ENCODE measurements around the gene DCC. TPM values are rescaled to one million over a fixed set of nuclear protein-coding genes. Genes with fewer than 3 reads are reported as not detected.

The DCC gene
- total RNA-seq, 2 experiments from 2014 or later = not detected

GRCh38 chr18:53241161-53241560 lies 901.2 kb downstream of the DCC start:
- CTCF ChIA-PET = no interaction called here
- Mint-ChIP-seq H3K4me1 (no peaks in the 10 kb centered on the region), H3K36me3 (ENCODE audit: low read depth) (no peaks in the 10 kb centered on the region), H3K27me3 (no peaks in the 10 kb centered on the region), H3K9me3 (peaks cover 2% of the 10 kb centered on the region), H3K4me3 (no peak overlapping the region), H3K27ac (no peak overlapping the region)
- DNase-seq = no peak
- POLR2A ChIA-PET = no interaction called here

GRCh38 chr18:53253789-53254188 lies 913.8 kb downstream of the DCC start:
- POLR2A ChIA-PET = no interaction called here
- H3K4me1 Mint-ChIP-seq = no peaks in the 10 kb centered on the region
- CTCF ChIA-PET = no interaction called here
- no peak for DNase-seq
- no peaks in the 10 kb centered on the region for H3K27me3 Mint-ChIP-seq
- H3K36me3 Mint-ChIP-seq (ENCODE audit: low read depth) = no peaks in the 10 kb centered on the region
- H3K4me3 Mint-ChIP-seq = no peak overlapping the region
- H3K9me3 Mint-ChIP-seq = peaks cover 7% of the 10 kb centered on the region
- H3K27ac Mint-ChIP-seq = no peak overlapping the region

- H3K4me1 Mint-ChIP-seq = no peaks in the 10 kb centered on the region
- no peak overlapping the region for H3K4me3 Mint-ChIP-seq
- no peak overlapping the region for H3K27ac Mint-ChIP-seq
- no peaks in the 10 kb centered on the region for H3K27me3 Mint-ChIP-seq
- POLR2A ChIA-PET = no interaction called here
- peaks cover 6% of the 10 kb centered on the region for H3K9me3 Mint-ChIP-seq
- DNase-seq = no peak
- no peaks in the 10 kb centered on the region for H3K36me3 Mint-ChIP-seq (ENCODE audit: low read depth)
- CTCF ChIA-PET = no interaction called here
These were observed 914.3 kb downstream of the DCC start for GRCh38 chr18:53254265-53254664.

GRCh38 chr18:53261241-53261640 lies 921.2 kb downstream of the DCC start:
- Mint-ChIP-seq H3K9me3 (peaks cover 11% of the 10 kb centered on the region), H3K27ac (no peak overlapping the region), H3K27me3 (no peaks in the 10 kb centered on the region), H3K4me1 (no peaks in the 10 kb centered on the region), H3K4me3 (no peak overlapping the region), H3K36me3 (ENCODE audit: low read depth) (no peaks in the 10 kb centered on the region)
- DNase-seq = no peak
- POLR2A ChIA-PET = no interaction called here
- CTCF ChIA-PET = no interaction called here

- H3K27me3 Mint-ChIP-seq = no peaks in the 10 kb centered on the region
- ChIA-PET CTCF (no interaction called here), POLR2A (no interaction called here)
- H3K4me3 Mint-ChIP-seq = no peak overlapping the region
- H3K4me1 Mint-ChIP-seq = no peaks in the 10 kb centered on the region
- H3K36me3 Mint-ChIP-seq (ENCODE audit: low read depth) = no peaks in the 10 kb centered on the region
- peaks cover 5% of the 10 kb centered on the region for H3K9me3 Mint-ChIP-seq
- H3K27ac Mint-ChIP-seq = no peak overlapping the region
- DNase-seq = no peak
These were observed 926.9 kb downstream of the DCC start for GRCh38 chr18:53266850-53267249.

GRCh38 chr18:53268455-53268854 lies 928.5 kb downstream of the DCC start:
- no peaks in the 10 kb centered on the region for H3K27me3 Mint-ChIP-seq
- no peak overlapping the region for H3K27ac Mint-ChIP-seq
- ChIA-PET CTCF (no interaction called here), POLR2A (no interaction called here)
- DNase-seq = no peak
- no peaks in the 10 kb centered on the region for H3K4me1 Mint-ChIP-seq
- H3K9me3 Mint-ChIP-seq = peaks cover 5% of the 10 kb centered on the region
- H3K4me3 Mint-ChIP-seq = no peak overlapping the region
- no peaks in the 10 kb centered on the region for H3K36me3 Mint-ChIP-seq (ENCODE audit: low read depth)

- H3K36me3 Mint-ChIP-seq (ENCODE audit: low read depth) = no peaks in the 10 kb centered on the region
- H3K4me3 Mint-ChIP-seq = no peak overlapping the region
- POLR2A ChIA-PET = no interaction called here
- H3K9me3 Mint-ChIP-seq = peaks cover 9% of the 10 kb centered on the region
- no peaks in the 10 kb centered on the region for H3K4me1 Mint-ChIP-seq
- no peaks in the 10 kb centered on the region for H3K27me3 Mint-ChIP-seq
- DNase-seq = no peak
- CTCF ChIA-PET = no interaction called here
- H3K27ac Mint-ChIP-seq = no peak overlapping the region
These were observed 941.4 kb downstream of the DCC start for GRCh38 chr18:53281406-53281805.

- Mint-ChIP-seq H3K9me3 (peaks cover 9% of the 10 kb centered on the region), H3K36me3 (ENCODE audit: low read depth) (no peaks in the 10 kb centered on the region), H3K4me1 (no peaks in the 10 kb centered on the region), H3K27ac (no peak overlapping the region), H3K27me3 (no peaks in the 10 kb centered on the region), H3K4me3 (no peak overlapping the region)
- ChIA-PET CTCF (no interaction called here), POLR2A (no interaction called here)
- no peak for DNase-seq
These were observed 943.7 kb downstream of the DCC start for GRCh38 chr18:53283708-53284107.

GRCh38 chr18:53305461-53305860 lies 965.5 kb downstream of the DCC start:
- H3K4me3 Mint-ChIP-seq = no peak overlapping the region
- H3K4me1 Mint-ChIP-seq = no peaks in the 10 kb centered on the region
- ChIA-PET CTCF (no interaction called here), POLR2A (no interaction called here)
- peaks cover 3% of the 10 kb centered on the region for H3K9me3 Mint-ChIP-seq
- no peak overlapping the region for H3K27ac Mint-ChIP-seq
- no peak for DNase-seq
- H3K27me3 Mint-ChIP-seq = no peaks in the 10 kb centered on the region
- no peaks in the 10 kb centered on the region for H3K36me3 Mint-ChIP-seq (ENCODE audit: low read depth)

- DNase-seq = no peak
- Mint-ChIP-seq H3K27ac (no peak overlapping the region), H3K4me1 (no peaks in the 10 kb centered on the region), H3K9me3 (peaks cover 18% of the 10 kb centered on the region), H3K27me3 (no peaks in the 10 kb centered on the region), H3K36me3 (ENCODE audit: low read depth) (no peaks in the 10 kb centered on the region), H3K4me3 (no peak overlapping the region)
- ChIA-PET POLR2A (no interaction called here), CTCF (no interaction called here)
These were observed 979.6 kb downstream of the DCC start for GRCh38 chr18:53319628-53320027.

GRCh38 chr18:53322163-53322562 lies 982.2 kb downstream of the DCC start:
- Mint-ChIP-seq H3K9me3 (peaks cover 12% of the 10 kb centered on the region), H3K27ac (no peak overlapping the region), H3K27me3 (no peaks in the 10 kb centered on the region), H3K4me1 (no peaks in the 10 kb centered on the region), H3K4me3 (no peak overlapping the region), H3K36me3 (ENCODE audit: low read depth) (no peaks in the 10 kb centered on the region)
- POLR2A ChIA-PET = no interaction called here
- DNase-seq = no peak
- CTCF ChIA-PET = no interaction called here

GRCh38 chr18:53324353-53324752 lies 984.4 kb downstream of the DCC start:
- Mint-ChIP-seq H3K27me3 (no peaks in the 10 kb centered on the region), H3K27ac (no peak overlapping the region), H3K36me3 (ENCODE audit: low read depth) (no peaks in the 10 kb centered on the region), H3K9me3 (peaks cover 6% of the 10 kb centered on the region), H3K4me3 (no peak overlapping the region), H3K4me1 (no peaks in the 10 kb centered on the region)
- no peak for DNase-seq
- POLR2A ChIA-PET = no interaction called here
- CTCF ChIA-PET = no interaction called here

GRCh38 chr18:53360501-53361443 lies 1020.8 kb downstream of the DCC start:
- ChIA-PET CTCF (no interaction called here), POLR2A (no interaction called here)
- no peak for DNase-seq
- Mint-ChIP-seq H3K36me3 (ENCODE audit: low read depth) (no peaks in the 10 kb centered on the region), H3K27ac (no peak overlapping the region), H3K27me3 (no peaks in the 10 kb centered on the region), H3K9me3 (peaks cover 2% of the 10 kb centered on the region), H3K4me1 (no peaks in the 10 kb centered on the region), H3K4me3 (no peak overlapping the region)

GRCh38 chr18:53375621-53376020 lies 1035.6 kb downstream of the DCC start:
- H3K4me1 Mint-ChIP-seq = no peaks in the 10 kb centered on the region
- no peak overlapping the region for H3K27ac Mint-ChIP-seq
- no peaks in the 10 kb centered on the region for H3K36me3 Mint-ChIP-seq (ENCODE audit: low read depth)
- ChIA-PET POLR2A (no interaction called here), CTCF (no interaction called here)
- no peak for DNase-seq
- no peaks in the 10 kb centered on the region for H3K27me3 Mint-ChIP-seq
- no peaks in the 10 kb centered on the region for H3K9me3 Mint-ChIP-seq
- no peak overlapping the region for H3K4me3 Mint-ChIP-seq

All from activated CD4-positive, alpha-beta memory T cell treated with anti-CD3 and anti-CD28 coated beads, Interleukin-2, amount 10 ng/mL, durations not matched to agents 7 days and 5 days (primary cell).